Body of pancreas (tissue), 4 donors: ENCODE measurements around the gene NINL. TPM values are rescaled to one million over a fixed set of nuclear protein-coding genes. Genes with fewer than 3 reads are reported as not detected.
"Not testable (repeated sequence)": the region's sequence is repeated elsewhere in the genome, so short reads cannot be mapped to it uniquely, and the experiment has no call there.

Experiments
- ATAC-seq: fragments of 150-250 bp; one replicate; pipeline ENCODE4 v1.9.1; 2016
- DNase-seq, 4 donors: peaks; one replicate each; pipeline ENCODE4 v3.0.0-alpha.2; 2019
- H3K27ac ChIP-seq, 4 donors: fragments of 200-600 bp; sonication (generic); 1 replicate in 3 of 4; 2 replicates in 1 of 4; pipeline versions ENCODE4 v1.5.1 to v1.6.1; 2016 to 2019; ENCODE audit warnings: mild to moderate bottlenecking in 1 of 4, mixed read lengths in 1 of 4, moderate library complexity in 1 of 4
- H3K27me3 ChIP-seq, 2 donors: fragments of 200-600 bp; sonication (generic); one replicate each; pipeline ENCODE4 v1.6.0; 2016; ENCODE audit warnings: mild to moderate bottlenecking in 1 of 2
- H3K36me3 ChIP-seq, 2 donors: fragments of 200-600 bp; sonication (generic); replicated peaks in 1 of 2; 2 replicates each; pipeline ENCODE4 v1.5.1; 2016; ENCODE audit warnings: low read depth in 2 of 2; ENCODE audit not compliant: insufficient read depth in 1 of 2
- H3K4me1 ChIP-seq: fragments of 200-600 bp; sonication (generic); one replicate; pipeline ENCODE4 v1.6.0; 2016
- H3K4me3 ChIP-seq, 2 donors: fragments of 200-600 bp; sonication (generic); 1 replicate in 1 of 2; 2 replicates in 1 of 2; pipeline ENCODE4 v1.5.1; 2016 to 2019
- H3K9me3 ChIP-seq, 3 donors: fragments of 200-600 bp; sonication (generic); 1 replicate in 2 of 3; 2 replicates in 1 of 3; pipeline ENCODE4 v1.5.1; 2016
- CTCF ChIP-seq, 7 experiments: fragments of 450-650 bp in 4 of 7; fragments of 200-600 bp in 3 of 7; sonication (generic) in 3 of 7; IDR thresholded peaks; one replicate each; pipeline ENCODE4 v1.5.1; 2016 to 2019; ENCODE audit warnings: antibody characterized with exemption in 7 of 7
- POLR2A ChIP-seq, 3 donors: fragments of 450-650 bp; IDR thresholded peaks; one replicate each; pipeline ENCODE4 v1.6.1; 2016; ENCODE audit warnings: antibody characterized with exemption in 3 of 3, mild to moderate bottlenecking in 2 of 3
- WGBS, 2 donors: methylation state at CpG; one replicate each; pipeline ENCODE4 v1.1.5; 2017; 5-methylcytosine and 5-hydroxymethylcytosine counted together
- intact Hi-C: fragments of 100-400 bp; cut with DNase I; formaldehyde crosslinking; loops from one replicate; pipeline ENCODE4 v1.15.1; 2023
- total RNA-seq, 2 donors: library from RNA; depleted of rRNA; stranded (reverse); fragments of >200 nt; gene quantifications; one replicate each; pipeline ENCODE4 v1.1.0, GENCODE V29; 2016

NINL gene
- total RNA-seq, 2 donors from 2014 or later: 6.7 to 34.9 TPM

- WGBS, 2 donors: 80 to 88% methylated on average over 2 of the region's 2 CpGs
- no peak for ATAC-seq
- no peak for DNase-seq
- no peaks in the 10 kb centered on the region for H3K27me3 ChIP-seq
- no peak overlapping the region for H3K27ac ChIP-seq
- no peaks in the 10 kb centered on the region for H3K36me3 ChIP-seq
- H3K4me3 ChIP-seq: no peak overlapping the region
- TF ChIP-seq CTCF (IDR thresholded peaks at IDR 0.05) (no peak), POLR2A (IDR thresholded peaks at IDR 0.05) (no peak)
- no peaks in the 10 kb centered on the region for H3K4me1 ChIP-seq
- intact Hi-C loops: no loop called here
- no peaks in the 10 kb centered on the region for H3K9me3 ChIP-seq
These were observed 18.0 kb downstream of the NINL start for GRCh38 chr20:25567286-25567685.

- no peak for DNase-seq
- 75 to 86% methylated on average over 2 of the region's 2 CpGs for WGBS, 2 donors
- no peak for TF ChIP-seq CTCF (IDR thresholded peaks at IDR 0.05)
- no peak for TF ChIP-seq POLR2A (IDR thresholded peaks at IDR 0.05)
- Histone ChIP-seq H3K27me3 (no peaks in the 10 kb centered on the region), H3K4me3 (no peak overlapping the region), H3K9me3 (no peaks in the 10 kb centered on the region), H3K4me1 (no peaks in the 10 kb centered on the region), H3K36me3 (no peaks in the 10 kb centered on the region), H3K27ac (no peak overlapping the region)
- ATAC-seq: no peak
- intact Hi-C loops: no loop called here
These were observed 18.5 kb downstream of the NINL start for GRCh38 chr20:25566821-25567220.

GRCh38 chr20:25565578-25566157, 19.7 kb downstream of the NINL start:
- Histone ChIP-seq H3K27me3 (no peaks in the 10 kb centered on the region), H3K4me1 (no peaks in the 10 kb centered on the region), H3K9me3 (no peaks in the 10 kb centered on the region), H3K36me3 (no peaks in the 10 kb centered on the region), H3K4me3 (no peak overlapping the region), H3K27ac (no peak overlapping the region)
- WGBS, 2 donors: 83 to 85% methylated on average over 6 of the region's 6 CpGs
- TF ChIP-seq CTCF (IDR thresholded peaks at IDR 0.05) (no peak), POLR2A (IDR thresholded peaks at IDR 0.05) (no peak)
- intact Hi-C loops: no loop called here
- no peak for DNase-seq
- ATAC-seq: no peak

- Histone ChIP-seq H3K4me3 (no peak overlapping the region), H3K9me3 (no peaks in the 10 kb centered on the region), H3K36me3 (no peaks in the 10 kb centered on the region), H3K27ac (no peak overlapping the region), H3K27me3 (no peaks in the 10 kb centered on the region), H3K4me1 (no peaks in the 10 kb centered on the region)
- ATAC-seq (no peak), DNase-seq (no peak)
- TF ChIP-seq CTCF (IDR thresholded peaks at IDR 0.05) (no peak), POLR2A (IDR thresholded peaks at IDR 0.05) (no peak)
- WGBS, 2 donors: 96 to 97% methylated on average over 6 of the region's 6 CpGs
- intact Hi-C loops: no loop called here
These were observed 21.5 kb downstream of the NINL start for GRCh38 chr20:25563876-25564275.

- Histone ChIP-seq H3K27me3 (no peaks in the 10 kb centered on the region), H3K4me1 (no peaks in the 10 kb centered on the region), H3K9me3 (no peaks in the 10 kb centered on the region), H3K4me3 (no peak overlapping the region), H3K36me3 (no peaks in the 10 kb centered on the region), H3K27ac (no peak overlapping the region)
- ATAC-seq (no peak), DNase-seq (no peak)
- intact Hi-C loops: no loop called here
- TF ChIP-seq POLR2A (IDR thresholded peaks at IDR 0.05) (no peak), CTCF (IDR thresholded peaks at IDR 0.05) (peak in 1 of 7 experiments; percentile 0)
These were observed 22.0 kb downstream of the NINL start for GRCh38 chr20:25563362-25563761.

- H3K4me3 ChIP-seq, intact Hi-C loops, H3K27me3 ChIP-seq, H3K27ac ChIP-seq, H3K4me1 ChIP-seq, ATAC-seq, H3K9me3 ChIP-seq, DNase-seq, H3K36me3 ChIP-seq: not testable (repeated sequence)
- no CpG with 5 or more reads among the region's 31 CpGs for WGBS, 2 donors
These were observed 23.6 kb downstream of the NINL start for GRCh38 chr20:25561771-25562170.
